Gastroesophageal sphincter (tissue), 4 donors: Measurements from ENCODE around the gene SLC18A3. TPM values are rescaled to one million over a fixed set of nuclear protein-coding genes. Genes with fewer than 3 reads are reported as not detected.
A peak's percentile ranks its signal among the peaks of the same experiment; 100 is the strongest.

ENCODE experiments used
- ATAC-seq: fragments of 150-250 bp; one replicate; pipeline ENCODE4 v1.9.1; 2016; ENCODE audit warnings: mild to moderate bottlenecking, moderate library complexity
- H3K27ac ChIP-seq, 4 donors: fragments of 200-600 bp; sonication (generic) in 3 of 4; 1 replicate in 3 of 4; 2 replicates in 1 of 4; pipeline ENCODE4 v1.5.1; 2016 to 2019
- H3K27me3 ChIP-seq: fragments of 200-600 bp; sonication (generic); one replicate; pipeline ENCODE4 v1.5.1; 2019
- H3K36me3 ChIP-seq, 2 donors: fragments of 200-600 bp; sonication (generic); one replicate each; pipeline ENCODE4 v1.5.1; 2019; ENCODE audit warnings: control low read depth in 1 of 2
- H3K4me1 ChIP-seq, 3 donors: fragments of 200-600 bp; sonication (generic); 1 replicate in 2 of 3; 2 replicates in 1 of 3; pipeline ENCODE4 v1.5.1; 2016 to 2019; ENCODE audit warnings: control low read depth in 2 of 3
- H3K4me3 ChIP-seq, 2 donors: fragments of 200-600 bp; sonication (generic); one replicate each; pipeline ENCODE4 v1.5.1; 2019; ENCODE audit warnings: mild to moderate bottlenecking in 1 of 2, moderate library complexity in 1 of 2
- H3K9me3 ChIP-seq, 3 donors: fragments of 200-600 bp; sonication (generic); one replicate each; pipeline ENCODE4 v1.5.1; 2017 to 2019; ENCODE audit warnings: control low read depth in 2 of 3
- CTCF ChIP-seq, 4 experiments: fragments of 200-600 bp in 2 of 4; fragments of 450-650 bp in 2 of 4; sonication (generic) in 1 of 4; IDR thresholded peaks; one replicate each; pipeline ENCODE4 v1.5.1; 2017 to 2019; ENCODE audit warnings: antibody characterized with exemption in 4 of 4, mild to moderate bottlenecking in 2 of 4, moderate library complexity in 2 of 4
- EP300 ChIP-seq: sonication (generic); formaldehyde crosslinking; IDR thresholded peaks from one replicate; pipeline ENCODE4 v1.6.1; 2017; ENCODE audit warnings: antibody characterized with exemption, mild to moderate bottlenecking
- POLR2A ChIP-seq, 2 donors: fragments of 450-650 bp; IDR thresholded peaks; one replicate each; pipeline ENCODE4 v1.6.1; 2017; ENCODE audit warnings: antibody characterized with exemption in 2 of 2, mild to moderate bottlenecking in 2 of 2, moderate library complexity in 1 of 2
- POLR2AphosphoS5 ChIP-seq: sonication (generic); formaldehyde crosslinking; IDR thresholded peaks from one replicate; pipeline ENCODE4 v1.6.1; 2017; ENCODE audit warnings: antibody characterized with exemption
- WGBS, 2 donors: methylation state at CpG; one replicate each; pipeline ENCODE4 v1.1.5; 2018; ENCODE audit warnings: low coverage in 1 of 2; 5-methylcytosine and 5-hydroxymethylcytosine counted together
- total RNA-seq, 4 donors: library from RNA; depleted of rRNA; stranded (reverse); fragments of >200 nt; gene quantifications; one replicate each; pipeline ENCODE4 v1.1.0, GENCODE V29; 2016

Gene SLC18A3
- total RNA-seq, 4 donors from 2014 or later: 0.12 to 1.7 (median 1.5) TPM; not detected in 1

GRCh38 chr10:49592726-49593563 lies 17.2 kb upstream of the SLC18A3 start:
- no peaks in the 10 kb centered on the region for H3K9me3 ChIP-seq
- H3K4me1 ChIP-seq: no peaks in the 10 kb centered on the region
- no peaks in the 10 kb centered on the region for H3K36me3 ChIP-seq
- no peak overlapping the region for H3K4me3 ChIP-seq
- TF ChIP-seq POLR2AphosphoS5 (no peak), POLR2A (IDR thresholded peaks at IDR 0.05) (no peak), EP300 (no peak), CTCF (IDR thresholded peaks at IDR 0.05) (peak; percentile 42 to 76 (median 58))
- peaks cover 30% of the 10 kb centered on the region for H3K27me3 ChIP-seq
- peak; percentile 66 for ATAC-seq
- no peak overlapping the region for H3K27ac ChIP-seq
- 39 to 46% methylated on average over 4 to 8 of the region's 9 CpGs for WGBS, 2 donors

- Histone ChIP-seq H3K4me1 (no peaks in the 10 kb centered on the region), H3K27me3 (peaks cover 36% of the 10 kb centered on the region), H3K27ac (no peak overlapping the region), H3K9me3 (no peaks in the 10 kb centered on the region), H3K4me3 (no peak overlapping the region), H3K36me3 (no peaks in the 10 kb centered on the region)
- TF ChIP-seq CTCF (IDR thresholded peaks at IDR 0.05): no peak
- no peak for TF ChIP-seq POLR2A (IDR thresholded peaks at IDR 0.05)
- 72 to 78% methylated on average over 6 of the region's 6 CpGs for WGBS, 2 donors
- ATAC-seq: no peak
Observed at GRCh38 chr10:49593564-49593875, 16.6 kb upstream of the SLC18A3 start.

GRCh38 chr10:49593998-49594397 lies 16.1 kb upstream of the SLC18A3 start:
- WGBS, 2 donors: 100% methylated on average over 1 of the region's 4 CpGs; no CpG with 5 or more reads in 1 of the 2 donors
- H3K4me1 ChIP-seq: no peaks in the 10 kb centered on the region
- H3K27me3 ChIP-seq: peaks cover 40% of the 10 kb centered on the region
- H3K36me3 ChIP-seq: no peaks in the 10 kb centered on the region
- no peak overlapping the region for H3K4me3 ChIP-seq
- TF ChIP-seq POLR2A (IDR thresholded peaks at IDR 0.05) (no peak), CTCF (IDR thresholded peaks at IDR 0.05) (no peak), POLR2AphosphoS5 (no peak), EP300 (no peak)
- no peak overlapping the region for H3K27ac ChIP-seq
- H3K9me3 ChIP-seq: no peaks in the 10 kb centered on the region
- no peak for ATAC-seq

GRCh38 chr10:49594594-49594993 lies 15.5 kb upstream of the SLC18A3 start:
- 0 to 1% methylated on average over 6 of the region's 6 CpGs for WGBS, 2 donors
- ATAC-seq: no peak
- Histone ChIP-seq H3K9me3 (no peaks in the 10 kb centered on the region), H3K27ac (no peak overlapping the region), H3K4me1 (no peaks in the 10 kb centered on the region), H3K27me3 (peaks cover 45% of the 10 kb centered on the region), H3K36me3 (no peaks in the 10 kb centered on the region), H3K4me3 (no peak overlapping the region)
- TF ChIP-seq POLR2A (IDR thresholded peaks at IDR 0.05) (no peak), POLR2AphosphoS5 (no peak), EP300 (no peak), CTCF (IDR thresholded peaks at IDR 0.05) (peak; percentile 40 to 71 (median 50))
